ENCODE measurements around the gene BTN3A1. TPM values are rescaled to one million over a fixed set of nuclear protein-coding genes. Genes with fewer than 3 reads are reported as not detected.

The BTN3A1 gene
- total and polyA plus RNA-seq, 2 of the 8 experiments (the other 6 are each of a cell fraction or from before 2014, with no cell fraction given) = 4.7 to 5.6 TPM

DNA sequence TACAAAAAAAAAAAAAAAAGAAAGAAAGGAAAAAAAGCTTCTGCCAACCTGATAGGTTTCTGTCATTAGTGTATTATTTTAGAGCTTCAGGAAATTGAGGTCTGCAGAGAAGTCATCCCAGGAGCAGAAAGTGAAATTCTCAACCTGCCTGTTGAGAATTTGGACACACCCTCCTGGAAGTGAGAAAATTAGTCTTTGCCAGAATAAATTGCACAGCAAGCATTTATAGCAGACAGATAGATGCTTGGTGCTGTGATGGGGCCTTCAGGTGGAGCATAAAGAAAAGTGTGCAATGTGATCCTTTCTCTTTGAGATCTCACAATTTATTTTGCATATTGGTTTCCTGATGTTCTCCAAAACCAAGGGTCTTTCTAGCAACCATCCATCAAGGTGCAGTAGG lies 14.5 kb upstream of the BTN3A1 start:
- Histone ChIP-seq H2BK120ac (replicated peaks; ENCODE audit: low read depth, low read length) (no peak overlapping the region), H3K23me2 (ENCODE audit: low read depth, low read length) (no peaks in the 10 kb centered on the region; the same call in 1 of the 2 replicates), H3K79me2 (ENCODE audit: control insufficient read depth in 1 of 2, insufficient read depth in 2 of 2, low read length in 2 of 2) (no peaks in the 10 kb centered on the region), H3K9ac (replicated peaks in 1 of 4; ENCODE audit: extremely low read depth in 1 of 4, low read depth in 3 of 4, low read length in 3 of 4) (no peak overlapping the region), H3K4ac (replicated peaks; ENCODE audit: insufficient read length, low read depth, low read length) (no peak overlapping the region), H3K27me3 (replicated peaks in 1 of 4; ENCODE audit: control insufficient read depth in 3 of 4, extremely low read depth in 1 of 4, insufficient read depth in 3 of 4, low read length in 3 of 4) (no peaks in the 10 kb centered on the region), H4K8ac (ENCODE audit: extremely low read depth, insufficient read depth, low read length) (no peak overlapping the region), H3K4me2 (ENCODE audit: insufficient read depth in 1 of 2, low read depth in 2 of 2, low read length in 2 of 2) (no peak overlapping the region), H3K9me3 (ENCODE audit: insufficient read depth in 2 of 2, low read depth in 1 of 2, low read length in 1 of 2) (no peaks in the 10 kb centered on the region), H3K23ac (ENCODE audit: insufficient read length) (no peak overlapping the region), H3K18ac (ENCODE audit: extremely low read depth, low read length) (no peak overlapping the region), H3K56ac (replicated peaks; ENCODE audit: insufficient read length, low read depth, low read length) (no peak overlapping the region), H2BK5ac (ENCODE audit: low read depth, low read length) (no peak overlapping the region), H3K36me3 (ENCODE audit: control insufficient read depth in 2 of 4, insufficient read depth in 4 of 4, low read length in 3 of 4) (peaks cover 0 to 14% (median 12%) of the 10 kb centered on the region in 4 experiments; a peak in 7 of 8 replicates), H4K20me1 (replicated peaks in 1 of 2; ENCODE audit: control insufficient read depth in 1 of 2, insufficient read depth in 2 of 2, low read length in 2 of 2) (no peaks in the 10 kb centered on the region), H3K27ac (ENCODE audit: low read depth, low read length) (no peak overlapping the region), H3K14ac (ENCODE audit: insufficient read length) (no peak overlapping the region), H4K5ac (ENCODE audit: insufficient read length, low read depth, low read length) (no peak overlapping the region), H4K91ac (replicated peaks; ENCODE audit: insufficient read length, low read length) (no peak overlapping the region), H3K4me3 (ENCODE audit: extremely low read depth in 1 of 4, insufficient read depth in 2 of 4, low read depth in 3 of 4, low read length in 4 of 4) (no peak overlapping the region), H2BK12ac (ENCODE audit: low read depth, low read length) (no peak overlapping the region), H2AFZ (ENCODE audit: low read length) (no peak overlapping the region), H2AK5ac (ENCODE audit: low read depth, low read length) (no peak overlapping the region), H3K4me1 (replicated peaks in 1 of 4; ENCODE audit: control insufficient read depth in 3 of 4, insufficient read depth in 4 of 4, low read length in 3 of 4) (peaks cover 0 to 8% (median 5%) of the 10 kb centered on the region in 4 experiments; a peak in 5 of 7 replicates), H2BK20ac (ENCODE audit: low read length) (no peak overlapping the region), H2BK15ac (ENCODE audit: low read length) (no peak overlapping the region), H3K79me1 (ENCODE audit: low read depth, low read length) (peaks cover 3% of the 10 kb centered on the region)
- ChIA-PET POLR2A (ENCODE audit: partially characterized antibody) (no interaction called here), CTCF (ENCODE audit: partially characterized antibody) (interaction anchor here (3.6 kb wide), 1 partner anchor 21 kb away, joined by 14 read pairs; no protein-coding TSS in a partner anchor)
- DNase-seq (ENCODE audit: low read depth in 1 of 2, low spot score in 2 of 2) (no peak), FAIRE-seq (no peak)
- TF ChIP-seq, protein P1, sequence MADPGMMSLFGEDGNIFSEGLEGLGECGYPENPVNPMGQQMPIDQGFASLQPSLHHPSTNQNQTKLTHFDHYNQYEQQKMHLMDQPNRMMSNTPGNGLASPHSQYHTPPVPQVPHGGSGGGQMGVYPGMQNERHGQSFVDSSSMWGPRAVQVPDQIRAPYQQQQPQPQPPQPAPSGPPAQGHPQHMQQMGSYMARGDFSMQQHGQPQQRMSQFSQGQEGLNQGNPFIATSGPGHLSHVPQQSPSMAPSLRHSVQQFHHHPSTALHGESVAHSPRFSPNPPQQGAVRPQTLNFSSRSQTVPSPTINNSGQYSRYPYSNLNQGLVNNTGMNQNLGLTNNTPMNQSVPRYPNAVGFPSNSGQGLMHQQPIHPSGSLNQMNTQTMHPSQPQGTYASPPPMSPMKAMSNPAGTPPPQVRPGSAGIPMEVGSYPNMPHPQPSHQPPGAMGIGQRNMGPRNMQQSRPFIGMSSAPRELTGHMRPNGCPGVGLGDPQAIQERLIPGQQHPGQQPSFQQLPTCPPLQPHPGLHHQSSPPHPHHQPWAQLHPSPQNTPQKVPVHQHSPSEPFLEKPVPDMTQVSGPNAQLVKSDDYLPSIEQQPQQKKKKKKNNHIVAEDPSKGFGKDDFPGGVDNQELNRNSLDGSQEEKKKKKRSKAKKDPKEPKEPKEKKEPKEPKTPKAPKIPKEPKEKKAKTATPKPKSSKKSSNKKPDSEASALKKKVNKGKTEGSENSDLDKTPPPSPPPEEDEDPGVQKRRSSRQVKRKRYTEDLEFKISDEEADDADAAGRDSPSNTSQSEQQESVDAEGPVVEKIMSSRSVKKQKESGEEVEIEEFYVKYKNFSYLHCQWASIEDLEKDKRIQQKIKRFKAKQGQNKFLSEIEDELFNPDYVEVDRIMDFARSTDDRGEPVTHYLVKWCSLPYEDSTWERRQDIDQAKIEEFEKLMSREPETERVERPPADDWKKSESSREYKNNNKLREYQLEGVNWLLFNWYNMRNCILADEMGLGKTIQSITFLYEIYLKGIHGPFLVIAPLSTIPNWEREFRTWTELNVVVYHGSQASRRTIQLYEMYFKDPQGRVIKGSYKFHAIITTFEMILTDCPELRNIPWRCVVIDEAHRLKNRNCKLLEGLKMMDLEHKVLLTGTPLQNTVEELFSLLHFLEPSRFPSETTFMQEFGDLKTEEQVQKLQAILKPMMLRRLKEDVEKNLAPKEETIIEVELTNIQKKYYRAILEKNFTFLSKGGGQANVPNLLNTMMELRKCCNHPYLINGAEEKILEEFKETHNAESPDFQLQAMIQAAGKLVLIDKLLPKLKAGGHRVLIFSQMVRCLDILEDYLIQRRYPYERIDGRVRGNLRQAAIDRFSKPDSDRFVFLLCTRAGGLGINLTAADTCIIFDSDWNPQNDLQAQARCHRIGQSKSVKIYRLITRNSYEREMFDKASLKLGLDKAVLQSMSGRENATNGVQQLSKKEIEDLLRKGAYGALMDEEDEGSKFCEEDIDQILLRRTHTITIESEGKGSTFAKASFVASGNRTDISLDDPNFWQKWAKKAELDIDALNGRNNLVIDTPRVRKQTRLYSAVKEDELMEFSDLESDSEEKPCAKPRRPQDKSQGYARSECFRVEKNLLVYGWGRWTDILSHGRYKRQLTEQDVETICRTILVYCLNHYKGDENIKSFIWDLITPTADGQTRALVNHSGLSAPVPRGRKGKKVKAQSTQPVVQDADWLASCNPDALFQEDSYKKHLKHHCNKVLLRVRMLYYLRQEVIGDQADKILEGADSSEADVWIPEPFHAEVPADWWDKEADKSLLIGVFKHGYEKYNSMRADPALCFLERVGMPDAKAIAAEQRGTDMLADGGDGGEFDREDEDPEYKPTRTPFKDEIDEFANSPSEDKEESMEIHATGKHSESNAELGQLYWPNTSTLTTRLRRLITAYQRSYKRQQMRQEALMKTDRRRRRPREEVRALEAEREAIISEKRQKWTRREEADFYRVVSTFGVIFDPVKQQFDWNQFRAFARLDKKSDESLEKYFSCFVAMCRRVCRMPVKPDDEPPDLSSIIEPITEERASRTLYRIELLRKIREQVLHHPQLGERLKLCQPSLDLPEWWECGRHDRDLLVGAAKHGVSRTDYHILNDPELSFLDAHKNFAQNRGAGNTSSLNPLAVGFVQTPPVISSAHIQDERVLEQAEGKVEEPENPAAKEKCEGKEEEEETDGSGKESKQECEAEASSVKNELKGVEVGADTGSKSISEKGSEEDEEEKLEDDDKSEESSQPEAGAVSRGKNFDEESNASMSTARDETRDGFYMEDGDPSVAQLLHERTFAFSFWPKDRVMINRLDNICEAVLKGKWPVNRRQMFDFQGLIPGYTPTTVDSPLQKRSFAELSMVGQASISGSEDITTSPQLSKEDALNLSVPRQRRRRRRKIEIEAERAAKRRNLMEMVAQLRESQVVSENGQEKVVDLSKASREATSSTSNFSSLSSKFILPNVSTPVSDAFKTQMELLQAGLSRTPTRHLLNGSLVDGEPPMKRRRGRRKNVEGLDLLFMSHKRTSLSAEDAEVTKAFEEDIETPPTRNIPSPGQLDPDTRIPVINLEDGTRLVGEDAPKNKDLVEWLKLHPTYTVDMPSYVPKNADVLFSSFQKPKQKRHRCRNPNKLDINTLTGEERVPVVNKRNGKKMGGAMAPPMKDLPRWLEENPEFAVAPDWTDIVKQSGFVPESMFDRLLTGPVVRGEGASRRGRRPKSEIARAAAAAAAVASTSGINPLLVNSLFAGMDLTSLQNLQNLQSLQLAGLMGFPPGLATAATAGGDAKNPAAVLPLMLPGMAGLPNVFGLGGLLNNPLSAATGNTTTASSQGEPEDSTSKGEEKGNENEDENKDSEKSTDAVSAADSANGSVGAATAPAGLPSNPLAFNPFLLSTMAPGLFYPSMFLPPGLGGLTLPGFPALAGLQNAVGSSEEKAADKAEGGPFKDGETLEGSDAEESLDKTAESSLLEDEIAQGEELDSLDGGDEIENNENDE (IDR thresholded peaks at IDR 0.05; ENCODE audit: insufficient replicate concordance, low read length) = no peak

Measured in H1 (cell line).